ENCODE data around the gene YWHAB.
A peak's percentile ranks its signal among the peaks of the same experiment; 100 is the strongest.
"Not testable (repeated sequence)": the region's sequence is repeated elsewhere in the genome, so short reads cannot be mapped to it uniquely, and the experiment has no call there.

YWHAB gene

DNA sequence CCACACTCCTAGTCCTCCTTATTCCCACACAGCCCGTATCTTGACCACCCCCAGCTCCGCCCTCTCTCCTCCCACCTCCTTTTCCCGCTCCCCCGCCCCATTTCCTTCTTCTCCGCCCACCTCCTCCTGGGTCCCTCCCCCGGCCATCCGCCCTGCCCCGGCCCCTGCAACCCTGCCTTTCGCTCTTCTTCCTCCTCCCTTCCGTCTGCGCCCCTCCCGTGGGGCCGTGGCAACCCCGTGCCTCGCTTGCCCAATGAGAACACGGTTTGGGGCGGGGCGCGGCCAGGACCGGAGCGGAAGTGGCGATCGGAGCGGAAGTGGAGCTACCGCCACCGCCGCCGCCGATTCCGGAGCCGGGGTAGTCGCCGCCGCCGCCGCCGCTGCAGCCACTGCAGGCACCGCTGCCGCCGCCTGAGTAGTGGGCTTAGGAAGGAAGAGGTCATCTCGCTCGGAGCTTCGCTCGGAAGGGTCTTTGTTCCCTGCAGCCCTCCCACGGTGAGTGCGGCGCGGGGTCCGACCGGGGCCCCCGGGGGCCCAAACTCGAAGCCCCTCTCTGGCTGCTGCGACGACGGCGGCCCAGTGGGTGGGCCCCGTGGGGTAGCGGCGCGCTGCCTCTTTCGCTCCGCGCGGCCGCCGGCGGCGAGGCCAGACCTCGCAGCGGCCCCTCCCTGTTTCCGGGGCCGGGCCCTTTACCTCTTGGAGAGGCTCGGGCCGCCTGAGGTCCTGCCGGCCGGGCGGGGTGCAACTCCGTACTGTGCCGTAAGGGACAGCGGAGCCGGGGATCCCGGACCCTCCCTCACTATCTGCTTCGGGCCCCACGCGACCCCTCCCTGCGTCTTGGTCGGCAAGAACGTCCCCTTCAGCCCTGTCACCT is at the start of gene YWHAB:
Gene YWHAB (plus strand): TSS at position 314 of the 874 bp plus-strand sequence. CDS start 15,829 bp downstream, outside the sequence.
- DNase-seq (ENCODE audit: low read depth), result peak; percentile 94

DNA sequence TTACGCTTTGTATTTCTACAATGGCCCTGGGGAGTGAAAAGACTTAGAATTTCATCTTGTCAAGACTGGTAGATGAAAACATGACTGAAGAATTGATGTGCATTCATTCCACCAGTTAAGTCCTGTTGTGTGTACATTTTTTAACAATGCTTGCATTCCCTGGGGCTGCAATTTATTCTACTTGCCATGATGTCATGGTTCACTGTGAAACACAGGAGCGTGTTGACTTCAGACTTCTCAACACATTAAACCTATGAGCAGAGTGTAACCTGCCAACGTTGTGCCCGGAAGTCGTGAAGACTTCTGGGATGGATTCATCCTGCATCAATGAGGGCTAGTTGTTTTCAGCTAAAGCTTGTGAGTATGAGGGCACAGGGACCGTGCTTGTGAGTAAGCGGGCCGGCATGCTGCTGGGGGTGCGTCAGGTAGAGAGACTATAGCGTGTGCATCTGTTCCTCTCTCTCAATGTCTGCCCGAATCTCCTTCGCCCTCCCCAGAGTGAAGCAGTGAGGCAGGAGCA is 48.8 kb upstream of the YWHAB start:
- DNase-seq (ENCODE audit: low read depth), result no peak

DNA sequence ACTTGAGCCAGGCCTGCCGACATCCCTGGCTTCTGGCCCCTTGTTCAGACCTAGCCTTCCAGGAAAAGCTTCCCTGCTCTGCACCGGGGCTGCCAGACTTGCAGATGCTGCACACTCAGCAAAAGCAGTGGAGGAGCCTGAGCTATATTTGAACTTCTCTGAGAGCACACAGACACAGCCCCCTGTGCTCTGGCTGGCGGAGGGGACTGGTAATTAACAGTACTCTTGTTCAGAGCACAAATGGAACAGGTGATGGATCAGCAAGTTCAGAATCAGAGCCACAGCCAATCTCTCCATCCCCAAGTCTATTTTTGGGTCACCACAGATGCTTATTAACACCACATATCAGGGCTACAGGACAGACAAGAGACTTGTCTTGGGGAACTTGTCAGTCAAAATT is 47.6 kb upstream of the YWHAB start:
- DNase-seq (ENCODE audit: low read depth), result no peak

GRCh38 chr20:44838521-44838920 is 47.0 kb upstream of the YWHAB start:
- DNase-seq (ENCODE audit: low read depth), result no peak

- DNase-seq (ENCODE audit: low read depth), result no peak
Observed at GRCh38 chr20:44839481-44839880, 46.0 kb upstream of the YWHAB start.

DNA sequence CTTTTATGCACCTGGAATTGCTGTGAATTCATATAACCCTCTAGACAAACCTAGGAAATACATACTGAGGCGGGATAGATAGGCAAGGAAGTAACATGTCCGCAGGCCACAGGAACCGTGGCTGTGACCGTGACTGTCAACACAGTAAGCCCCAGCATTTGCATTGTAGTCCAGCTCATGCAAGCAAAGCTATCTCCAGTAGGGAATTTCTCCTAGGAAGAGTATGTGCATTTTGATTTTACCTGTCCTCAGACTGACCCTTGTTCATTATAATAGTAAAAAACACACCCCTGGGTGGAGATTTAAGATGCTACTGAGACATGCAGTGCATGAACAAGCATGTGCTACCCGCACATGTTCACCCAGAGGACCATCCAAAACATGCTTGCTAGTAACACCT is 44.7 kb upstream of the YWHAB start:
- no peak for DNase-seq (ENCODE audit: low read depth)

DNA sequence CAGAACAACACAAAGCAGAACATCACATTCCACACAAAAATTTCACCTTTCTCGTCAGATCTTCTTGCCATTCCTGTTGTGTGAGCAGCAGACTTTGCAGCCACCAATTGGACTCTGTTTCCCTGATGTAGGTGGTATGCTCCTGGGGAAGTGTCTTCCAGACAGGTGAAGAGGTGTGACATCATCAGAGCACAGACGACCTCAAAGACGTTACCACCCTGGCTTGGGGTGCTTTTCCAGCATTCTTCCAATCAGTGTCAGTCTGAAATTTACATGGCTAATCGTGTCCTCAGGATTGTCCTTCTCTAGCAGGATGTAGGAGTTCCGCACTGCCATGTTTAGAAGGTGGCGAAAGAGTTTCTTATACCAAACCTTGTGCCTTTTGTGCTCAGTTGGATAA is 43.5 kb upstream of the YWHAB start:
- DNase-seq (ENCODE audit: low read depth), result no peak

DNA sequence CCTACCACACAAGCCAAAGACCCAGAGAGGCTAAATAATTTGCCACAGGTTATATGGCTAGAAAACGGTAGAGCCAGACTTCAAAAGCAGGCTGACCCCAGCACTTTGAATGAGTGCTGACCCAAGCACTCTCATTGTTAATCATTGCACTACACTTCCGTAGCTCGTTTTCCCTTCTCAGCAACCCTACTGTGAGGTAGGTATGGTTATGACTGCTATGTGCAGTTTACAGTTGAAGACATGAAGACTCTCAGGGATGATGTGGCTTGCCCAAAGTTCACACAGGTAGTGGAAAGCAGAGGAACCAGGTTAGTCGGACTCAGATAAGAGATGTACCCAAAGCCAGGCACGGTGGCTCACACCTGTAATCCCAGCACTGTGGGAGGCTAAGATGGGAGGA is 41.6 kb upstream of the YWHAB start:
- DNase-seq (ENCODE audit: low read depth), result no peak

DNA sequence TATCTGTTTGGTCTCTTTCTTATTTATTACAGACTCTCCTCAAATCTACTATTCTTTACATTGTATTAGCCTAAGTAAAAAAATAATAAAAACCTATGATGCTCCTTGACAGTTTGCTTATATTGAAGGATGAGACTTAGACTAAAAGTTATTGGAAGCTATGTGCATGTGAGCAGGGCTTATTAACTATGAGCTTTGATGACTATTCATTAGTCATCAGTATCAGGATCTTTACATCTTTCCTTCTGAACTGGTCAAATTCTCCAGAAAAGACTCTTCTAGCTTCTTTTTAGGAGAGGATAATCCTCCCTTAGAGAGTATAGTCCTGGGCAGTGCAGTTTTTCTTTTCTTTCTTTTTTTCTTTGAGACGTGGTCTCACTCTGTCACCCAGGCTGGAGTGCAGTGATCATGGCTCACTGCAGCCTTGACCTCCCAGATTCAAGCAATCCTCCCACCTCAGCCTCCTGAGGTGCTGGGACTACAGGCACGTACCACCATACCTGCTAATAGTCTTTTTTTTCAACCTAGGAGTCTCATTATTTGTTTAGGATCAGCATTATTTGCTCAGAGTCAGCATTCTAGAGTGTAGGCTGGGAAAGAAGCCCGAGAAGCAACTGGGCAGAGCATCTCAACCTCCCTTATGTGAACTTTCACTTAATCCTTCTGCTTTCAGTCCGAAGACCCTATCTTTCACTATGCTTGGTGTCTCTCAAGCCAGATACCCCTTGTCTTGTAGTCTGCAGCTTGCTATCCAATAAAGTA is 37.1 kb upstream of the YWHAB start:
- no peak for DNase-seq (ENCODE audit: low read depth)

GRCh38 chr20:44849703-44850102 is 35.8 kb upstream of the YWHAB start:
- DNase-seq (ENCODE audit: low read depth), result no peak

DNA sequence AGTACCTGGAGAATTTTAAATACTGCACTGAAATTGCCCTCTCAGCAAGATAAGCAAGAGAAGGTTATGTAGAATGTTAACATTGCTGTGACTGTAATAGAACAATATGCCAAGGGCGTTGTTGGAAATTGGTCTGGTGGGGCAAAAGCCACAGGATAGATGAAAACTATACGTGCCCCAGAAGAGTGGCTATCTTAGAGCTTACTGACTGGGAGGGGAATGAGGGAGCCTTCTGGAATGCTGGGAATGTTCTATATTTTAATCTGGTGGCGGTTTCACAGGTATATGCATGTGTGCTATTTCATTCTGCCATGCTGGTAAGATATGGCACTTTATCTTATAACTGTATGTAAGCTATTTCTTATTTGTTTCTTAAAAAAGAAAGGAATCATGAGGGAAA is 35.2 kb upstream of the YWHAB start:
- no peak for DNase-seq (ENCODE audit: low read depth)

GRCh38 chr20:44850837-44851236 is 34.7 kb upstream of the YWHAB start:
- no peak for DNase-seq (ENCODE audit: low read depth)

- DNase-seq (ENCODE audit: low read depth), result no peak
Observed at GRCh38 chr20:44851545-44851944, 34.0 kb upstream of the YWHAB start.

- DNase-seq (ENCODE audit: low read depth), result no peak
Observed at GRCh38 chr20:44856442-44856841, 29.1 kb upstream of the YWHAB start.

GRCh38 chr20:44856856-44857448 is 28.6 kb upstream of the YWHAB start:
- no peak for DNase-seq (ENCODE audit: low read depth)

- no peak for DNase-seq (ENCODE audit: low read depth)
Observed at GRCh38 chr20:44858606-44859360, 26.7 kb upstream of the YWHAB start.

DNA sequence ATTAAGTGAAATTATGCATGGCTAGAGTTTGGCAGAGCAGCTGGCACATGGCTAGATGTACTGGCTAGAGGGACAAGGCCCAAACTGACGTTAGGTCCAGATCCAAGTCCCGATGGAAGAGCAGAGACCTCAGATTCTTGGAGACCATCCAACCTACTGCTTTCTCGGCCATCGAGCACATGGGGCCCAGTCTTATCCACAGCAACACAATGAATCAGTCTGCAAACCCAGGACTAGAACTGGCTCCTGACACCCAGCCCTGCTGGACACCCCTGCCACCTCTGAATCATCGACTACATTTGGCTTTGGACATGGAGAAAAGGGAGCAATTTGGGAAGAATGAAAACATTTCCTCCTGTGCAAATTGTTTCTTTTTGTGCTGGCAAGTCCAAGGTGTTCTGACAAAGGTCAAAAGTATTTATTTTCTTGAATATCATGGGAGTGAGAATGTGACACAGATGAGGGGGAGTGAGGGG is 23.9 kb upstream of the YWHAB start:
- DNase-seq (ENCODE audit: low read depth), result no peak

- no peak for DNase-seq (ENCODE audit: low read depth)
Observed at GRCh38 chr20:44862286-44862685, 23.2 kb upstream of the YWHAB start.

GRCh38 chr20:44863365-44864084 is 22.0 kb upstream of the YWHAB start:
- DNase-seq (ENCODE audit: low read depth), result not testable (repeated sequence)

GRCh38 chr20:44864493-44864892 is 21.0 kb upstream of the YWHAB start:
- DNase-seq (ENCODE audit: low read depth), result not testable (repeated sequence)

GRCh38 chr20:44866703-44867335 is 18.7 kb upstream of the YWHAB start:
- DNase-seq (ENCODE audit: low read depth), result no peak
